ENCODE measurements around the gene PECR. TPM values are rescaled to one million over a fixed set of nuclear protein-coding genes. Genes with fewer than 3 reads are reported as not detected.
"Not testable (repeated sequence)": the region's sequence is repeated elsewhere in the genome, so short reads cannot be mapped to it uniquely, and the experiment has no call there.

The PECR gene
- total RNA-seq, 1 donor from 2014 or later: 27.3 TPM

- DNase-seq (ENCODE audit: low spot score in 2 of 2) (peak in 1 of 2 donors; percentile 42), FAIRE-seq (no peak)
Measured at GRCh38 chr2:216034065-216034464, 47.5 kb downstream of the PECR start.

GRCh38 chr2:216033403-216033802 is 48.2 kb downstream of the PECR start:
- no peak for DNase-seq (ENCODE audit: low spot score in 2 of 2)
- FAIRE-seq: no peak

GRCh38 chr2:216031960-216032689 is 49.5 kb downstream of the PECR start:
- DNase-seq (ENCODE audit: low spot score in 2 of 2) (no peak), FAIRE-seq (no peak)

GRCh38 chr2:216030216-216030615 is 51.4 kb downstream of the PECR start:
- FAIRE-seq: no peak

GRCh38 chr2:216029416-216030129 is 52.0 kb downstream of the PECR start:
- DNase-seq (ENCODE audit: low spot score in 2 of 2) (no peak), FAIRE-seq (no peak)

More at GRCh38 chr2:216030216-216030615, 51.4 kb downstream of the PECR start:
- DNase-seq (ENCODE audit: low spot score in 2 of 2): no peak

GRCh38 chr2:216024779-216025336 is 56.8 kb downstream of the PECR start:
- DNase-seq (ENCODE audit: low spot score in 2 of 2): no peak
- FAIRE-seq: no peak

- DNase-seq (ENCODE audit: low spot score in 2 of 2) (peak in 1 of 2 donors; percentile 41), FAIRE-seq (no peak)
Measured at GRCh38 chr2:216023055-216023648, 58.5 kb downstream of the PECR start.

- no peak for FAIRE-seq
- DNase-seq (ENCODE audit: low spot score in 2 of 2): no peak
Measured at GRCh38 chr2:216021768-216022565, 59.6 kb downstream of the PECR start.

GRCh38 chr2:216018709-216019108 is 62.9 kb downstream of the PECR start:
- FAIRE-seq (no peak), DNase-seq (ENCODE audit: low spot score in 2 of 2) (no peak)

GRCh38 chr2:216017365-216017764 is 64.2 kb downstream of the PECR start:
- FAIRE-seq (no peak), DNase-seq (ENCODE audit: low spot score in 2 of 2) (no peak)

- FAIRE-seq (no peak), DNase-seq (ENCODE audit: low spot score in 2 of 2) (no peak)
Measured at GRCh38 chr2:216016581-216016980, 65.0 kb downstream of the PECR start.

GRCh38 chr2:216015722-216016464 is 65.7 kb downstream of the PECR start:
- FAIRE-seq: no peak
- DNase-seq (ENCODE audit: low spot score in 2 of 2): no peak

- FAIRE-seq (no peak), DNase-seq (ENCODE audit: low spot score in 2 of 2) (no peak)
Measured at GRCh38 chr2:216014986-216015385, 66.6 kb downstream of the PECR start.

GRCh38 chr2:216014006-216014405 is 67.6 kb downstream of the PECR start:
- DNase-seq (ENCODE audit: low spot score in 2 of 2) (no peak), FAIRE-seq (no peak)

GRCh38 chr2:216013080-216013909 is 68.3 kb downstream of the PECR start, which contains the start of gene MREG:
TSS of gene MREG (minus strand) at chr2:216013551. CDS start at chr2:216013327, 224 bp downstream.
- FAIRE-seq: no peak

GRCh38 chr2:216012830-216013079 is 68.9 kb downstream of the PECR start:
- FAIRE-seq: no peak
- no peak for DNase-seq (ENCODE audit: low spot score in 2 of 2)

More at GRCh38 chr2:216013080-216013909, 68.3 kb downstream of the PECR start, which contains the start of gene MREG:
- peak; percentile 86 to 88 for DNase-seq (ENCODE audit: low spot score in 2 of 2)

- DNase-seq (ENCODE audit: low spot score in 2 of 2) (no peak), FAIRE-seq (no peak)
Measured at GRCh38 chr2:216012133-216012829, 69.3 kb downstream of the PECR start.

GRCh38 chr2:216009215-216009614 is 72.4 kb downstream of the PECR start:
- not testable (repeated sequence) for FAIRE-seq; DNase-seq (ENCODE audit: low spot score in 2 of 2)
